ENCODE data around the gene KIAA0319L. TPM values are rescaled to one million over a fixed set of nuclear protein-coding genes. Genes with fewer than 3 reads are reported as not detected.

The KIAA0319L gene
- total and polyA plus RNA-seq, 9 donors = 18.2 to 78.3 (median 42.7) TPM

GRCh38 chr1:35453031-35453430, 104.2 kb downstream of the KIAA0319L start:
- TF ChIP-seq, protein P1, sequence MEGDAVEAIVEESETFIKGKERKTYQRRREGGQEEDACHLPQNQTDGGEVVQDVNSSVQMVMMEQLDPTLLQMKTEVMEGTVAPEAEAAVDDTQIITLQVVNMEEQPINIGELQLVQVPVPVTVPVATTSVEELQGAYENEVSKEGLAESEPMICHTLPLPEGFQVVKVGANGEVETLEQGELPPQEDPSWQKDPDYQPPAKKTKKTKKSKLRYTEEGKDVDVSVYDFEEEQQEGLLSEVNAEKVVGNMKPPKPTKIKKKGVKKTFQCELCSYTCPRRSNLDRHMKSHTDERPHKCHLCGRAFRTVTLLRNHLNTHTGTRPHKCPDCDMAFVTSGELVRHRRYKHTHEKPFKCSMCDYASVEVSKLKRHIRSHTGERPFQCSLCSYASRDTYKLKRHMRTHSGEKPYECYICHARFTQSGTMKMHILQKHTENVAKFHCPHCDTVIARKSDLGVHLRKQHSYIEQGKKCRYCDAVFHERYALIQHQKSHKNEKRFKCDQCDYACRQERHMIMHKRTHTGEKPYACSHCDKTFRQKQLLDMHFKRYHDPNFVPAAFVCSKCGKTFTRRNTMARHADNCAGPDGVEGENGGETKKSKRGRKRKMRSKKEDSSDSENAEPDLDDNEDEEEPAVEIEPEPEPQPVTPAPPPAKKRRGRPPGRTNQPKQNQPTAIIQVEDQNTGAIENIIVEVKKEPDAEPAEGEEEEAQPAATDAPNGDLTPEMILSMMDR (IDR thresholded peaks at IDR 0.05) = no peak
- no peak for TF ChIP-seq EP300 (IDR thresholded peaks at IDR 0.05)
- no peak for TF ChIP-seq POLR2A (IDR thresholded peaks at IDR 0.05)
- intact Hi-C loops (cut with DNase I) = loop anchor here in 3 of 4 donors (5.0 kb wide), 3 partner anchors 109 to 264 kb away; partner anchors contain the start of gene C1orf216 (in 1 of the 3)
- 81 to 92% (median 87%) methylated on average over 2 of the region's 2 CpGs for WGBS, 3 donors
- Histone ChIP-seq H3K4me1 (ENCODE audit: insufficient read depth) (peaks cover 2% of the 10 kb centered on the region), H3K27me3 (no peaks in the 10 kb centered on the region), H3K27ac (no peak overlapping the region), H3K36me3 (no peaks in the 10 kb centered on the region), H3K9me3 (no peaks in the 10 kb centered on the region), H3K4me3 (no peak overlapping the region)
- no peak for DNase-seq

- WGBS, 3 donors = 13 to 30% (median 22%) methylated on average over 1 of the region's 1 CpG
- peak in 2 of 5 donors; percentile 30 to 52 for DNase-seq
- Histone ChIP-seq H3K4me3 (no peak overlapping the region), H3K36me3 (no peaks in the 10 kb centered on the region), H3K27ac (no peak overlapping the region), H3K27me3 (no peaks in the 10 kb centered on the region), H3K4me1 (ENCODE audit: insufficient read depth) (peaks cover 2% of the 10 kb centered on the region), H3K9me3 (no peaks in the 10 kb centered on the region)
- intact Hi-C loops (cut with DNase I) = loop anchor here in 3 of 4 donors (5.0 kb wide), 3 partner anchors 110 to 265 kb away; partner anchors contain the start of gene C1orf216 (in 1 of the 3)
- TF ChIP-seq POLR2A (IDR thresholded peaks at IDR 0.05) (no peak), EP300 (IDR thresholded peaks at IDR 0.05) (no peak)
- TF ChIP-seq, protein P1 (IDR thresholded peaks at IDR 0.05) = no peak
These were observed 105.0 kb downstream of the KIAA0319L start for GRCh38 chr1:35452106-35452774.

GRCh38 chr1:35451125-35451528, 106.1 kb downstream of the KIAA0319L start:
- TF ChIP-seq, protein P1 (IDR thresholded peaks at IDR 0.05) = peak; percentile 55 to 70 (median 69)
- TF ChIP-seq EP300 (IDR thresholded peaks at IDR 0.05) (no peak), POLR2A (IDR thresholded peaks at IDR 0.05) (no peak)
- intact Hi-C loops (cut with DNase I) = loop anchor here (2.0 to 5.0 kb wide), 4 partner anchors 111 to 266 kb away; partner anchors contain the start of gene C1orf216 (in 1 of the 4)
- peaks cover 2% of the 10 kb centered on the region for H3K4me1 ChIP-seq (ENCODE audit: insufficient read depth)
- H3K4me3 ChIP-seq = no peak overlapping the region
- DNase-seq = peak; percentile 55 to 86 (median 79)
- no peaks in the 10 kb centered on the region for H3K36me3 ChIP-seq
- 6 to 7% (median 6%) methylated on average over 3 of the region's 3 CpGs for WGBS, 3 donors
- H3K9me3 ChIP-seq = no peaks in the 10 kb centered on the region
- H3K27ac ChIP-seq = no peak overlapping the region
- no peaks in the 10 kb centered on the region for H3K27me3 ChIP-seq

DNA sequence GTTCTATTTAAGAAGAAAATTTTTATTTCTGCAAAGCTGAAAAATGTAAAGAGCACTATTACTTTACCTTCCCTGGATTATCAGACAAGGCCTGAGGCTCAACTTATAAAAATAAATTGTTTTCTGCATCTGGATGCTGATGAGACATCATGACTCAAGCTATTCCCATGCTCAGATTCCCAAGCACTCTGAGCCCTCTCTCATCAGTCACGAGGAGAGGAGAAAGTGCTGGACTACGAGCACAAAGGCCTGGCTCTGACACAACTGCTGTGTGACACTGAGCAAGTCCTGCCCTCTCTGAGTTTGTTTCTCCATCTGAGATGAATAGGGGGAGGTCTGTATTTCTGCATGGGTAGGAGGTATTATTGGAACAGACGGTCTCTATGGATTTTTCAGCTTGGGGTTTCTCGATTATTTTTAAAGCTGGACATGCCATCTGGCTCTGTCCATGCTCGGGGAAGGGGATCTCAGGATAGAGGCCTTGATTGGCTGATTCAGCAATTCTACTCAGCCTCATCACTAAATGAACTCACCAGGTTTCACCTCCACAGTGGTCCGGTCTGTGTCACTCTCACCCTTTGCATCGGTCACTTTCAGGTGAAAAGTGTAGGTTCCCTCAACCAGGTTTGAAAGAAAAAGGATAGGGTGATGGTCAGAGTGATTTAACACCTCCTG, 107.7 kb downstream of the KIAA0319L start:
- intact Hi-C loops (cut with DNase I) = loop anchor here (2.0 to 10.0 kb wide), 5 partner anchors 113 to 275 kb away; partner anchors contain the start of gene C1orf216 (in 1 of the 4)
- no peaks in the 10 kb centered on the region for H3K27me3 ChIP-seq
- H3K36me3 ChIP-seq = no peaks in the 10 kb centered on the region
- peaks cover 2% of the 10 kb centered on the region for H3K4me1 ChIP-seq (ENCODE audit: insufficient read depth)
- TF ChIP-seq, protein P1 (IDR thresholded peaks at IDR 0.05) = no peak
- TF ChIP-seq POLR2A (IDR thresholded peaks at IDR 0.05) = no peak
- no peak for TF ChIP-seq EP300 (IDR thresholded peaks at IDR 0.05)
- no peak overlapping the region for H3K27ac ChIP-seq
- no peak overlapping the region for H3K4me3 ChIP-seq
- no peak for DNase-seq
- H3K9me3 ChIP-seq = no peaks in the 10 kb centered on the region
- 76 to 83% (median 79%) methylated on average over 7 of the region's 7 CpGs for WGBS, 3 donors
